Measurements from ENCODE around the gene PIP5K1C. TPM values are rescaled to one million over a fixed set of nuclear protein-coding genes. Genes with fewer than 3 reads are reported as not detected.

The PIP5K1C gene
- total and polyA plus RNA-seq, 9 of the 15 experiments (the other 6 are each of a cell fraction or from before 2014, with no cell fraction given), result 0.38 to 22.1 (median 4.1) TPM

DNA sequence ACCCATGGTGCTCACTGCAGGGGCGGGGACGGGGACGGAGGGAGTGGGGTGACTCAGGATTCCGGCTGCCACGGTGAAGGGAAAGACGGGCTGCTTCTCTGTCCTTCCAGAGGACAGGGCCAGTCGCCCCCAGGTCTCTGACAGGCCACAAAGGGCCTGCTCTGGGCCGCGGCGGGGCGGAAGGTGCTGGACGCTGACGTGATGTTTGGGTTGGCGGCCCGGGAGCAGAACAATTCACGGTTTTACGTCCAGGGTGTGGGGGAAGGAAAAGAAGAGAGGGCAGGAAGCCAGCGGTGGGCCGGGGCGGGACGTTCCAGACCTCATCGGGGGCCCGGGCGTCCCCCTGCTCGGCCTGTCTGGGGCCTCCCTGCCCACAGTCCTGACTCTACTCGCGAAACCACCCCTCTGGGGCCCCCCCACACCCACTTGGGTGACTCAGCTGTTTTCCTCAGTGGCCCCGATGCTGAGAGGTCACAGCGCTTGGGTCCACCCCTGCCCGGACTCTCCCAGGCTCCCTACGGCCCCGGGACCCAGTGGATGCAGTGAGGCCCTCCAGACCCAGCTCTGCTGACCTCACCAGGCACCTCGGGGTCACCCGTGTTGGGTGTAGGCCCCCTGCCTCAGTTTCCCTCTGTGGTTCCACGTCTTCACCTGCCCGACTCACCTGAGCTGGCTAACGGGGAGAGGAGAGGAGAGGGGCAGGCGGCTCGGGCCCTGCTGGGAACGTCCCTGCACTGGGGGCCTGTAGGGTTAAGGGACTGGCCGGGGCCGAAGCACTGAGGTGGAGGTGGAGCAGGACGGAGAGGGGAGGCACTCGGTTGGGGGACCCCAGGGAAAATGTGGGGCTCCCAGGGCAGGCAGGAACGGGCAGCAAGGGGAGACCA, 29.2 kb downstream of the PIP5K1C start (continued):
- TF ChIP-seq GATAD2A (IDR thresholded peaks at IDR 0.05) (peak; percentile 77; the same call in 1 of the 2 replicates), SMAD4 (CRISPR knock-in tag; conservative IDR thresholded peaks at IDR 0.05) (peak; percentile 76), BRF2 (IDR thresholded peaks at IDR 0.05; ENCODE audit: borderline replicate concordance, insufficient read depth, insufficient read length) (no peak), ZNF224 (CRISPR knock-in tag; IDR thresholded peaks at IDR 0.05) (no peak), BCL6 (CRISPR knock-in tag; IDR thresholded peaks at IDR 0.05) (no peak), JUND (IDR thresholded peaks at IDR 0.05; ENCODE audit: borderline replicate concordance, low read depth, low read length) (peak; percentile 40; the same call in 1 of the 2 replicates), JUND (tag; IDR thresholded peaks at IDR 0.05; ENCODE audit: borderline replicate concordance, low read depth, low read length) (no peak), MEIS2 (IDR thresholded peaks at IDR 0.05; ENCODE audit: partially characterized antibody) (no peak), ZNF24 (IDR thresholded peaks at IDR 0.05) (no peak), GABPB2 (CRISPR knock-in tag; conservative IDR thresholded peaks at IDR 0.05) (no peak), CHD4 (IDR thresholded peaks at IDR 0.05; ENCODE audit: insufficient read depth, insufficient replicate concordance, low read depth, low read length, poor library complexity, severe bottlenecking) (no peak), HNRNPK (IDR thresholded peaks at IDR 0.05; ENCODE audit: low read depth, low read length, poor library complexity, severe bottlenecking) (no peak), HNRNPLL (IDR thresholded peaks at IDR 0.05; ENCODE audit: low read depth, low read length, poor library complexity, severe bottlenecking) (no peak), ZNF76 (CRISPR knock-in tag; IDR thresholded peaks at IDR 0.05; ENCODE audit: borderline replicate concordance) (no peak), ZNF146 (CRISPR knock-in tag; IDR thresholded peaks at IDR 0.05; ENCODE audit: unreplicated experiment) (no peak), ZBTB7A (IDR thresholded peaks at IDR 0.05; ENCODE audit: borderline replicate concordance, control insufficient read depth, low read depth, low read length) (0 out of 2 replicates have a peak, but pooled peaks have one; percentile 11), ZBTB17 (CRISPR knock-in tag; IDR thresholded peaks at IDR 0.05) (peak; percentile 22; the same call in 1 of the 2 replicates)
- TF ChIP-seq, protein P1, sequence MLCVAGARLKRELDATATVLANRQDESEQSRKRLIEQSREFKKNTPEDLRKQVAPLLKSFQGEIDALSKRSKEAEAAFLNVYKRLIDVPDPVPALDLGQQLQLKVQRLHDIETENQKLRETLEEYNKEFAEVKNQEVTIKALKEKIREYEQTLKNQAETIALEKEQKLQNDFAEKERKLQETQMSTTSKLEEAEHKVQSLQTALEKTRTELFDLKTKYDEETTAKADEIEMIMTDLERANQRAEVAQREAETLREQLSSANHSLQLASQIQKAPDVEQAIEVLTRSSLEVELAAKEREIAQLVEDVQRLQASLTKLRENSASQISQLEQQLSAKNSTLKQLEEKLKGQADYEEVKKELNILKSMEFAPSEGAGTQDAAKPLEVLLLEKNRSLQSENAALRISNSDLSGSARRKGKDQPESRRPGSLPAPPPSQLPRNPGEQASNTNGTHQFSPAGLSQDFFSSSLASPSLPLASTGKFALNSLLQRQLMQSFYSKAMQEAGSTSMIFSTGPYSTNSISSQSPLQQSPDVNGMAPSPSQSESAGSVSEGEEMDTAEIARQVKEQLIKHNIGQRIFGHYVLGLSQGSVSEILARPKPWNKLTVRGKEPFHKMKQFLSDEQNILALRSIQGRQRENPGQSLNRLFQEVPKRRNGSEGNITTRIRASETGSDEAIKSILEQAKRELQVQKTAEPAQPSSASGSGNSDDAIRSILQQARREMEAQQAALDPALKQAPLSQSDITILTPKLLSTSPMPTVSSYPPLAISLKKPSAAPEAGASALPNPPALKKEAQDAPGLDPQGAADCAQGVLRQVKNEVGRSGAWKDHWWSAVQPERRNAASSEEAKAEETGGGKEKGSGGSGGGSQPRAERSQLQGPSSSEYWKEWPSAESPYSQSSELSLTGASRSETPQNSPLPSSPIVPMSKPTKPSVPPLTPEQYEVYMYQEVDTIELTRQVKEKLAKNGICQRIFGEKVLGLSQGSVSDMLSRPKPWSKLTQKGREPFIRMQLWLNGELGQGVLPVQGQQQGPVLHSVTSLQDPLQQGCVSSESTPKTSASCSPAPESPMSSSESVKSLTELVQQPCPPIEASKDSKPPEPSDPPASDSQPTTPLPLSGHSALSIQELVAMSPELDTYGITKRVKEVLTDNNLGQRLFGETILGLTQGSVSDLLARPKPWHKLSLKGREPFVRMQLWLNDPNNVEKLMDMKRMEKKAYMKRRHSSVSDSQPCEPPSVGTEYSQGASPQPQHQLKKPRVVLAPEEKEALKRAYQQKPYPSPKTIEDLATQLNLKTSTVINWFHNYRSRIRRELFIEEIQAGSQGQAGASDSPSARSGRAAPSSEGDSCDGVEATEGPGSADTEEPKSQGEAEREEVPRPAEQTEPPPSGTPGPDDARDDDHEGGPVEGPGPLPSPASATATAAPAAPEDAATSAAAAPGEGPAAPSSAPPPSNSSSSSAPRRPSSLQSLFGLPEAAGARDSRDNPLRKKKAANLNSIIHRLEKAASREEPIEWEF (CRISPR knock-in tag; IDR thresholded peaks at IDR 0.05), result peak; percentile 76
